K562 (cell line): ENCODE measurements around the gene CD101. TPM values are rescaled to one million over a fixed set of nuclear protein-coding genes. Genes with fewer than 3 reads are reported as not detected.

Source experiments
- ATAC-seq: fragments of 200-7000 bp; cut with Tn5 transposase; 3 replicates; pipeline ENCODE4 v1.9.1; 2020; ENCODE audit warnings: moderate library complexity
- BruUV-seq: library from RNA; stranded (reverse); fragments of 400-500 nt; replicated peaks from 2 replicates; lab custom pipeline; 2021; lab: Mats Ljungman, UMichigan
- CTCF ChIA-PET: fragments of 300-600 bp; formaldehyde crosslinking; extraction: SDS; loops from one replicate; lab custom pipeline; 2021; ENCODE audit warnings: low intra/inter-chr PET ratio; lab: Yijun Ruan, JAX
- POLR2A ChIA-PET: fragments of 300-600, 350-650 bp; sonication (Branson Sonifier 250); formaldehyde crosslinking; extraction: SDS; loops from one replicate; lab custom pipeline; 2021; ENCODE audit warnings: antibody characterized with exemption, inconsistent platforms; lab: Yijun Ruan, JAX
- DNase-seq, 4 experiments: peaks; one replicate each; pipeline versions ENCODE4 v3.0.0 to v3.0.0-alpha.2; 2011 to 2018; ENCODE audit warnings: low spot score in 3 of 4, mixed read lengths in 3 of 4; ENCODE audit errors: extremely low read depth in 1 of 4
- FAIRE-seq: peaks from 2 replicates; lab custom pipeline; 2011; peaks lifted over from hg19 to GRCh38; lab: Jason Lieb, UNC
- H2AFZ ChIP-seq: 2 replicates; pipeline ENCODE4 v1.6.0; 2011; ENCODE audit warnings: low read depth, low read length, control low read depth, inconsistent platforms
- H3K27ac ChIP-seq: fragments of 200-600 bp; 3 replicates; pipeline ENCODE4 v1.8.0; 2011; ENCODE audit warnings: low read depth, mild to moderate bottlenecking, control low read depth, inconsistent platforms, low read length, moderate library complexity, mixed read lengths; ENCODE audit errors: extremely low read depth
- H3K27me3 ChIP-seq, 2 experiments: fragments of 300-600 bp in 1 of 2; 2 replicates in 1 of 2; 3 replicates in 1 of 2; pipeline versions ENCODE4 v1.6.0 to v1.8.0; 2011; ENCODE audit warnings: inconsistent platforms in 2 of 2, low read length in 2 of 2, mild to moderate bottlenecking in 1 of 2, mixed read lengths in 1 of 2, moderate library complexity in 1 of 2; ENCODE audit not compliant: control insufficient read depth in 2 of 2, insufficient read depth in 2 of 2
- H3K36me3 ChIP-seq: fragments of 300-600 bp; 3 replicates; pipeline ENCODE4 v1.8.0; 2011; ENCODE audit warnings: mild to moderate bottlenecking, low read length, inconsistent platforms; ENCODE audit not compliant: control insufficient read depth, insufficient read depth
- H3K4me1 ChIP-seq, 2 experiments: fragments of 200-600 bp in 1 of 2; replicated peaks in 1 of 2; 2 replicates in 1 of 2; 3 replicates in 1 of 2; pipeline versions ENCODE4 v1.5.1 to v1.8.0; 2011; ENCODE audit warnings: inconsistent platforms in 2 of 2, low read length in 2 of 2, mild to moderate bottlenecking in 1 of 2, mixed read lengths in 1 of 2, moderate library complexity in 1 of 2; ENCODE audit not compliant: control insufficient read depth in 2 of 2, insufficient read depth in 2 of 2
- H3K4me2 ChIP-seq: 2 replicates; pipeline ENCODE4 v1.6.1; 2011; ENCODE audit warnings: low read length, control low read depth, inconsistent platforms, mixed read lengths; ENCODE audit not compliant: insufficient read depth
- H3K4me3 ChIP-seq: fragments of 200-600 bp; sonication (generic), shearing (Covaris generic); 2 replicates; pipeline ENCODE4 v1.5.1; 2016; ENCODE audit warnings: control low read depth, inconsistent platforms
- H3K79me2 ChIP-seq: fragments of 200-600 bp; 3 replicates; pipeline ENCODE4 v1.8.0; 2011; ENCODE audit warnings: low read length, inconsistent platforms; ENCODE audit not compliant: control insufficient read depth, insufficient read depth
- H3K9ac ChIP-seq, 2 experiments: 2 replicates each; pipeline versions ENCODE4 v1.6.0 to v1.6.1; 2011; ENCODE audit warnings: low read depth in 2 of 2, low read length in 2 of 2, control low read depth in 1 of 2, inconsistent platforms in 1 of 2, mild to moderate bottlenecking in 1 of 2, mixed read lengths in 1 of 2; ENCODE audit not compliant: insufficient read depth in 1 of 2
- H3K9me1 ChIP-seq: one replicate; pipeline ENCODE4 v1.6.0; 2011; ENCODE audit warnings: inconsistent platforms, mild to moderate bottlenecking, low read length, moderate library complexity; ENCODE audit not compliant: control insufficient read depth, insufficient read depth
- H3K9me3 ChIP-seq: replicated peaks from 2 replicates; pipeline ENCODE4 v1.5.1; 2011; ENCODE audit warnings: low read depth, low read length, inconsistent platforms; ENCODE audit not compliant: control insufficient read depth, insufficient read depth
- H4K20me1 ChIP-seq: replicated peaks from 2 replicates; pipeline ENCODE4 v1.6.1; 2011; ENCODE audit warnings: low read length, inconsistent platforms, mixed read lengths; ENCODE audit not compliant: control insufficient read depth, insufficient read depth
- CGGBP1 ChIP-seq: fragments of 250-450 bp; sonication (Bioruptor Pico); IDR thresholded peaks from 2 replicates; pipeline ENCODE4 v1.9.0; 2021; ENCODE audit warnings: mild to moderate bottlenecking
- FOXM1 ChIP-seq, 2 experiments: fragments of 450-650 bp in 1 of 2; sonication (generic) in 1 of 2; formaldehyde crosslinking in 1 of 2; IDR thresholded peaks; 2 replicates each; pipeline versions ENCODE4 v1.6.1 to v1.9.0; 2017 to 2022; ENCODE audit warnings: low read depth in 2 of 2, mild to moderate bottlenecking in 2 of 2, missing genetic modification reagents in 1 of 2, moderate library complexity in 1 of 2
- MAX ChIP-seq: sonication (generic); formaldehyde crosslinking; IDR thresholded peaks from 2 replicates; pipeline ENCODE4 v1.9.0; 2022; ENCODE audit warnings: mild to moderate bottlenecking, missing genetic modification reagents
- MCM7 ChIP-seq, 2 experiments: fragments of 450-650 bp; IDR thresholded peaks; 2 replicates each; pipeline ENCODE4 v1.6.1; 2016 to 2018
- PTRF ChIP-seq: fragments of 450-650 bp; IDR thresholded peaks from 2 replicates; pipeline ENCODE4 v1.6.1; 2016; ENCODE audit warnings: mild to moderate bottlenecking, missing genetic modification characterization, missing compliant biosample characterization
- SNAPC5 ChIP-seq: fragments of 250-450 bp; sonication (Bioruptor Pico); IDR thresholded peaks from 2 replicates; pipeline ENCODE4 v1.8.0; 2021; ENCODE audit warnings: moderate library complexity, mild to moderate bottlenecking, inconsistent platforms
- THRA ChIP-seq: fragments of 450-650 bp; IDR thresholded peaks from 2 replicates; pipeline ENCODE4 v1.6.1; 2017; ENCODE audit warnings: mild to moderate bottlenecking, moderate library complexity
- ZBTB34 ChIP-seq: fragments of 250-450 bp; sonication (Bioruptor Pico); IDR thresholded peaks from 2 replicates; pipeline ENCODE4 v1.8.0; 2021; ENCODE audit warnings: mild to moderate bottlenecking, moderate library complexity
- ZBTB7A ChIP-seq: IDR thresholded peaks from 2 replicates; pipeline ENCODE4 v1.6.1; 2011; ENCODE audit warnings: low read depth, mild to moderate bottlenecking, low read length, moderate library complexity, borderline replicate concordance; ENCODE audit not compliant: control insufficient read depth
- ZNF121 ChIP-seq: sonication (generic); formaldehyde crosslinking; conservative IDR thresholded peaks from 2 replicates; pipeline ENCODE4 v1.8.0; 2022; ENCODE audit warnings: missing genetic modification reagents
- ZNF143 ChIP-seq: sonication (generic); formaldehyde crosslinking; IDR thresholded peaks from 2 replicates; pipeline ENCODE4 v1.9.0; 2022; ENCODE audit warnings: mild to moderate bottlenecking, missing genetic modification reagents
- WGBS: fragments of 100-300 bp; shearing (Covaris generic); methylation state at CpG from one replicate; pipeline ENCODE4 v1.1.6; 2016; ENCODE audit warnings: low coverage, mixed read lengths; ENCODE audit not compliant: insufficient coverage; ENCODE audit errors: missing lambda C conversion rate; 5-methylcytosine and 5-hydroxymethylcytosine counted together
- in situ Hi-C: fragments of 300-500 bp; cut with MboI; formaldehyde crosslinking; loops from 4 replicates; pipeline ENCODE4 v1.15.0; 2018; ENCODE audit warnings: inconsistent platforms, mixed read lengths
- intact Hi-C: fragments of 100-400 bp; cut with micrococcal nuclease; formaldehyde crosslinking; loops from 2 replicates; pipeline ENCODE4 v1.14.2; 2022
- polyA plus RNA-seq, 8 experiments: library from polyadenylated mRNA; depleted of rRNA in 4 of 8; stranded (reverse) in 5 of 8; unstranded in 3 of 8; fragments of >200 nt; fragmentation: Nextera tagmentation in 2 of 8; fragmentation: Illumina TruSeq in 1 of 8; extraction: Ambion mirVana in 2 of 8; extraction: Trizol in 1 of 8; gene quantifications; 2 replicates each; pipeline versions ENCODE4 v1.2.1 to v1.2.3, GENCODE V29; 2011 to 2014; ENCODE audit warnings: inconsistent platforms in 1 of 8, missing spikeins in 1 of 8
- total RNA-seq, 7 experiments: library from RNA; depleted of rRNA in 6 of 7; stranded (reverse); fragments of >200 nt in 6 of 7; fragmentation: Illumina TruSeq in 2 of 7; extraction: Trizol in 2 of 7; gene quantifications; 2 replicates each; pipeline versions ENCODE4 v1.2.1 to v1.2.3, GENCODE V29; 2011 to 2021; ENCODE audit warnings: low replicate concordance in 1 of 7

Gene CD101
- total and polyA plus RNA-seq, 9 of the 15 experiments (the other 6 are each of a cell fraction or from before 2014, with no cell fraction given) = 0.04 to 1.1 (median 0.20) TPM

- no peaks in the 10 kb centered on the region for H3K79me2 ChIP-seq
- no peak for TF ChIP-seq THRA
- TF ChIP-seq PTRF = no peak
- TF ChIP-seq ZNF143 (CRISPR knock-in tag) = no peak
- no peak for TF ChIP-seq ZNF121 (CRISPR knock-in tag)
- no peak for TF ChIP-seq SNAPC5 (CRISPR knock-in tag)
- TF ChIP-seq CGGBP1 (CRISPR knock-in tag) = no peak
- TF ChIP-seq ZBTB34 (CRISPR knock-in tag) = no peak
- TF ChIP-seq FOXM1 (IDR thresholded peaks at IDR 0.05; ENCODE audit: low read depth) = no peak
- TF ChIP-seq FOXM1 (CRISPR knock-in tag; IDR thresholded peaks at IDR 0.05; ENCODE audit: low read depth) = no peak
- no peak for TF ChIP-seq ZBTB7A
- TF ChIP-seq MCM7 (IDR thresholded peaks at IDR 0.05) = no peak
- no peak for TF ChIP-seq MAX (CRISPR knock-in tag)
- TF ChIP-seq, all 486 proteins: peak for 0
- peaks cover 41% of the 10 kb centered on the region for H3K36me3 ChIP-seq
- ChIA-PET POLR2A (no interaction called here), CTCF (no interaction called here)
- no peaks in the 10 kb centered on the region for H4K20me1 ChIP-seq
- no peak for DNase-seq
- no peak for ATAC-seq
- intact Hi-C loops (no loop called here), in situ Hi-C loops (no loop called here)
- no peak overlapping the region for H3K9ac ChIP-seq
- no peaks in the 10 kb centered on the region for H3K9me1 ChIP-seq
- 50% methylated on average over 2 of the region's 2 CpGs for WGBS
- no peak overlapping the region for H3K4me2 ChIP-seq
- no peaks in the 10 kb centered on the region for H3K27me3 ChIP-seq
- H2AFZ ChIP-seq = no peak overlapping the region
- no peaks in the 10 kb centered on the region for H3K4me1 ChIP-seq
- H3K27ac ChIP-seq = no peak overlapping the region
- no peak overlapping the region for H3K4me3 ChIP-seq
- no TSS peak for BruUV-seq
- no peak for FAIRE-seq
- no peaks in the 10 kb centered on the region for H3K9me3 ChIP-seq
These were observed 42.6 kb upstream of the CD101 start for GRCh38 chr1:116958977-116959376.
